HepG2 (cell line): ENCODE data around the gene ZNF189. TPM values are rescaled to one million over a fixed set of nuclear protein-coding genes. Genes with fewer than 3 reads are reported as not detected.

Source experiments
- ATF5 ChIP-seq: sonication (generic); formaldehyde crosslinking; IDR thresholded peaks from 2 replicates; pipeline ENCODE4 v1.4.0; 2020; ENCODE audit warnings: mild to moderate bottlenecking, low read depth, missing genetic modification reagents
- EED ChIP-seq: sonication (generic); formaldehyde crosslinking; IDR thresholded peaks from 2 replicates; pipeline ENCODE4 v1.5.0; 2020; ENCODE audit warnings: mild to moderate bottlenecking, missing genetic modification reagents
- EHMT2 ChIP-seq: fragments of 200-600 bp; sonication (generic); IDR thresholded peaks from 2 replicates; pipeline ENCODE4 v1.7.0; 2017; ENCODE audit warnings: antibody characterized with exemption, low read depth, low read length, borderline replicate concordance
- ETV6 ChIP-seq: sonication (generic); formaldehyde crosslinking; conservative IDR thresholded peaks from 2 replicates; pipeline ENCODE4 v1.4.0; 2020; ENCODE audit warnings: missing genetic modification reagents
- IKZF5 ChIP-seq: IDR thresholded peaks from 2 replicates; pipeline ENCODE4 v1.6.1; 2018; ENCODE audit warnings: missing genetic modification reagents, mild to moderate bottlenecking, missing compliant biosample characterization
- JARID2 ChIP-seq: sonication (generic); formaldehyde crosslinking; IDR thresholded peaks from 2 replicates; pipeline ENCODE4 v1.8.1; 2023; ENCODE audit warnings: missing genetic modification reagents, inconsistent platforms; ENCODE audit not compliant: insufficient replicate concordance
- PAX8 ChIP-seq: sonication (generic); formaldehyde crosslinking; IDR thresholded peaks from 2 replicates; pipeline ENCODE4 v1.8.0; 2022; ENCODE audit warnings: mild to moderate bottlenecking, missing genetic modification reagents, borderline replicate concordance
- RAD51 ChIP-seq: fragments of 450-650 bp; IDR thresholded peaks from 2 replicates; pipeline ENCODE4 v1.6.1; 2016; ENCODE audit warnings: borderline replicate concordance
- RORA ChIP-seq: sonication (generic); formaldehyde crosslinking; IDR thresholded peaks from 2 replicates; pipeline ENCODE4 v1.5.0; 2020; ENCODE audit warnings: mild to moderate bottlenecking, missing genetic modification reagents, moderate library complexity
- ZBTB21 ChIP-seq: sonication (generic); formaldehyde crosslinking; IDR thresholded peaks from 2 replicates; pipeline ENCODE4 v1.4.0; 2020; ENCODE audit warnings: missing genetic modification reagents
- ZBTB43 ChIP-seq: sonication (generic); formaldehyde crosslinking; conservative IDR thresholded peaks from 2 replicates; pipeline ENCODE4 v1.4.0; 2020; ENCODE audit warnings: missing genetic modification reagents
- ZFP36L1 ChIP-seq: sonication (generic); formaldehyde crosslinking; IDR thresholded peaks from 2 replicates; pipeline ENCODE4 v1.8.0; 2022; ENCODE audit warnings: mild to moderate bottlenecking, missing genetic modification reagents, moderate library complexity
- ZNF143 ChIP-seq: sonication (generic); formaldehyde crosslinking; IDR thresholded peaks from 2 replicates; pipeline ENCODE4 v1.4.0; 2020; ENCODE audit warnings: missing genetic modification reagents
- ZNF224 ChIP-seq: sonication (generic); formaldehyde crosslinking; IDR thresholded peaks from 2 replicates; pipeline ENCODE4 v1.5.0; 2020; ENCODE audit warnings: mild to moderate bottlenecking, missing genetic modification reagents
- ZNF468 ChIP-seq: sonication (generic); formaldehyde crosslinking; IDR thresholded peaks from 2 replicates; pipeline ENCODE4 v1.8.0; 2022; ENCODE audit warnings: mild to moderate bottlenecking, moderate library complexity, missing genetic modification reagents
- ZNF556 ChIP-seq: sonication (generic); formaldehyde crosslinking; IDR thresholded peaks from 2 replicates; pipeline ENCODE4 v1.4.0; 2020; ENCODE audit warnings: mild to moderate bottlenecking, missing genetic modification reagents, borderline replicate concordance
- polyA plus RNA-seq, 8 experiments: library from polyadenylated mRNA; depleted of rRNA in 3 of 8; stranded (reverse) in 7 of 8; unstranded in 1 of 8; fragments of >200 nt; fragmentation: Illumina TruSeq in 4 of 8; extraction: Trizol in 4 of 8; gene quantifications; 2 replicates each; pipeline versions ENCODE4 v1.2.1 to v1.2.3, GENCODE V29; 2011 to 2016; ENCODE audit warnings: low read depth in 4 of 8, missing spikeins in 1 of 8, mixed read lengths in 1 of 8; ENCODE audit not compliant: insufficient read depth in 1 of 8
- total RNA-seq, 5 experiments: library from RNA; depleted of rRNA; stranded (reverse); fragments of >200 nt; fragmentation: Illumina TruSeq; extraction: Trizol; gene quantifications; 2 replicates each; pipeline ENCODE4 v1.2.3, GENCODE V29; 2016; ENCODE audit warnings: low read depth in 1 of 5
- TF ChIP-seq, protein P1 (sequence below): sonication (generic); formaldehyde crosslinking; IDR thresholded peaks from 2 replicates; pipeline ENCODE4 v1.5.1; 2020; ENCODE audit warnings: mild to moderate bottlenecking, missing genetic modification reagents, borderline replicate concordance
- TF ChIP-seq, protein P2 (sequence below): sonication (generic); formaldehyde crosslinking; IDR thresholded peaks from 2 replicates; pipeline ENCODE4 v1.5.1; 2020; ENCODE audit warnings: missing genetic modification reagents, mild to moderate bottlenecking, borderline replicate concordance

ZNF189 gene
- total and polyA plus RNA-seq, 2 of the 13 experiments (the other 11 are each of a cell fraction or from before 2014, with no cell fraction given), result 8.4 to 50.0 TPM

- TF ChIP-seq JARID2 (CRISPR knock-in tag) (peak; percentile 32), ZBTB43 (CRISPR knock-in tag) (no peak), IKZF5 (CRISPR knock-in tag) (peak; percentile 84), ZNF224 (peak; percentile 57; the same call in 1 of the 2 replicates), ZFP36L1 (CRISPR knock-in tag) (no peak), EHMT2 (peak; percentile 40; the same call in 1 of the 2 replicates), ZNF468 (CRISPR knock-in tag) (no peak), PAX8 (CRISPR knock-in tag) (no peak), ZBTB21 (CRISPR knock-in tag) (no peak; the same call in 1 of the 2 replicates), ZNF143 (peak; percentile 96), RAD51 (no peak), ATF5 (CRISPR knock-in tag) (peak; percentile 71; the same call in 1 of the 2 replicates), EED (no peak; the same call in 1 of the 2 replicates), ETV6 (CRISPR knock-in tag) (no peak; the same call in 1 of the 2 replicates), RORA (CRISPR knock-in tag) (no peak), ZNF556 (CRISPR knock-in tag) (peak; percentile 44; the same call in 1 of the 2 replicates)
- TF ChIP-seq, protein P1, sequence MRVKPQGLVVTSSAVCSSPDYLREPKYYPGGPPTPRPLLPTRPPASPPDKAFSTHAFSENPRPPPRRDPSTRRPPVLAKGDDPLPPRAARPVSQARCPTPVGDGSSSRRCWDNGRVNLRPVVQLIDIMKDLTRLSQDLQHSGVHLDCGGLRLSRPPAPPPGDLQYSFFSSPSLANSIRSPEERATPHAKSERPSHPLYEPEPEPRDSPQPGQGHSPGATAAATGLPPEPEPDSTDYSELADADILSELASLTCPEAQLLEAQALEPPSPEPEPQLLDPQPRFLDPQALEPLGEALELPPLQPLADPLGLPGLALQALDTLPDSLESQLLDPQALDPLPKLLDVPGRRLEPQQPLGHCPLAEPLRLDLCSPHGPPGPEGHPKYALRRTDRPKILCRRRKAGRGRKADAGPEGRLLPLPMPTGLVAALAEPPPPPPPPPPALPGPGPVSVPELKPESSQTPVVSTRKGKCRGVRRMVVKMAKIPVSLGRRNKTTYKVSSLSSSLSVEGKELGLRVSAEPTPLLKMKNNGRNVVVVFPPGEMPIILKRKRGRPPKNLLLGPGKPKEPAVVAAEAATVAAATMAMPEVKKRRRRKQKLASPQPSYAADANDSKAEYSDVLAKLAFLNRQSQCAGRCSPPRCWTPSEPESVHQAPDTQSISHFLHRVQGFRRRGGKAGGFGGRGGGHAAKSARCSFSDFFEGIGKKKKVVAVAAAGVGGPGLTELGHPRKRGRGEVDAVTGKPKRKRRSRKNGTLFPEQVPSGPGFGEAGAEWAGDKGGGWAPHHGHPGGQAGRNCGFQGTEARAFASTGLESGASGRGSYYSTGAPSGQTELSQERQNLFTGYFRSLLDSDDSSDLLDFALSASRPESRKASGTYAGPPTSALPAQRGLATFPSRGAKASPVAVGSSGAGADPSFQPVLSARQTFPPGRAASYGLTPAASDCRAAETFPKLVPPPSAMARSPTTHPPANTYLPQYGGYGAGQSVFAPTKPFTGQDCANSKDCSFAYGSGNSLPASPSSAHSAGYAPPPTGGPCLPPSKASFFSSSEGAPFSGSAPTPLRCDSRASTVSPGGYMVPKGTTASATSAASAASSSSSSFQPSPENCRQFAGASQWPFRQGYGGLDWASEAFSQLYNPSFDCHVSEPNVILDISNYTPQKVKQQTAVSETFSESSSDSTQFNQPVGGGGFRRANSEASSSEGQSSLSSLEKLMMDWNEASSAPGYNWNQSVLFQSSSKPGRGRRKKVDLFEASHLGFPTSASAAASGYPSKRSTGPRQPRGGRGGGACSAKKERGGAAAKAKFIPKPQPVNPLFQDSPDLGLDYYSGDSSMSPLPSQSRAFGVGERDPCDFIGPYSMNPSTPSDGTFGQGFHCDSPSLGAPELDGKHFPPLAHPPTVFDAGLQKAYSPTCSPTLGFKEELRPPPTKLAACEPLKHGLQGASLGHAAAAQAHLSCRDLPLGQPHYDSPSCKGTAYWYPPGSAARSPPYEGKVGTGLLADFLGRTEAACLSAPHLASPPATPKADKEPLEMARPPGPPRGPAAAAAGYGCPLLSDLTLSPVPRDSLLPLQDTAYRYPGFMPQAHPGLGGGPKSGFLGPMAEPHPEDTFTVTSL, result no peak; the same call in 1 of the 2 replicates
- TF ChIP-seq, protein P2, sequence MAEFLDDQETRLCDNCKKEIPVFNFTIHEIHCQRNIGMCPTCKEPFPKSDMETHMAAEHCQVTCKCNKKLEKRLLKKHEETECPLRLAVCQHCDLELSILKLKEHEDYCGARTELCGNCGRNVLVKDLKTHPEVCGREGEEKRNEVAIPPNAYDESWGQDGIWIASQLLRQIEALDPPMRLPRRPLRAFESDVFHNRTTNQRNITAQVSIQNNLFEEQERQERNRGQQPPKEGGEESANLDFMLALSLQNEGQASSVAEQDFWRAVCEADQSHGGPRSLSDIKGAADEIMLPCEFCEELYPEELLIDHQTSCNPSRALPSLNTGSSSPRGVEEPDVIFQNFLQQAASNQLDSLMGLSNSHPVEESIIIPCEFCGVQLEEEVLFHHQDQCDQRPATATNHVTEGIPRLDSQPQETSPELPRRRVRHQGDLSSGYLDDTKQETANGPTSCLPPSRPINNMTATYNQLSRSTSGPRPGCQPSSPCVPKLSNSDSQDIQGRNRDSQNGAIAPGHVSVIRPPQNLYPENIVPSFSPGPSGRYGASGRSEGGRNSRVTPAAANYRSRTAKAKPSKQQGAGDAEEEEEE, result no peak
Observed at GRCh38 chr9:101398068-101398929, at the start of gene ZNF189, which contains the start of gene MRPL50 (continued).
